CD14-positive monocyte (primary cell): ENCODE results near the gene FBXO15. TPM values are rescaled to one million over a fixed set of nuclear protein-coding genes. Genes with fewer than 3 reads are reported as not detected.
A peak's percentile ranks its signal among the peaks of the same experiment; 100 is the strongest.

Experiments
- DNase-seq, 3 donors: peaks; one replicate each; pipeline ENCODE4 v3.0.0-alpha.2; 2011 to 2022
- H2AFZ ChIP-seq: 2 replicates; pipeline ENCODE4 v1.6.0; 2012; ENCODE audit warnings: mild to moderate bottlenecking, low read depth, low read length, inconsistent platforms; ENCODE audit not compliant: insufficient read depth, poor library complexity, severe bottlenecking
- H3K27ac ChIP-seq, 2 donors: 1 replicate in 1 of 2; 2 replicates in 1 of 2; pipeline ENCODE4 v1.5.1; 2012 to 2013; ENCODE audit warnings: low read length in 2 of 2, control low read depth in 1 of 2, inconsistent platforms in 1 of 2, low read depth in 1 of 2, mild to moderate bottlenecking in 1 of 2
- H3K27me3 ChIP-seq, 2 donors: one replicate each; pipeline versions ENCODE4 v1.6.0 to v1.6.1; 2011 to 2013; ENCODE audit warnings: low read length in 2 of 2; ENCODE audit not compliant: control insufficient read depth in 2 of 2, insufficient read depth in 2 of 2
- H3K36me3 ChIP-seq, 2 donors: replicated peaks in 1 of 2; 1 replicate in 1 of 2; 2 replicates in 1 of 2; pipeline versions ENCODE4 v1.5.1 to v1.6.1; 2012 to 2013; ENCODE audit warnings: low read length in 2 of 2, control low read depth in 1 of 2, inconsistent platforms in 1 of 2, mild to moderate bottlenecking in 1 of 2; ENCODE audit not compliant: insufficient read depth in 2 of 2, control insufficient read depth in 1 of 2
- H3K4me1 ChIP-seq, 2 donors: 1 replicate in 1 of 2; 2 replicates in 1 of 2; pipeline versions ENCODE4 v1.5.1 to v1.6.1; 2012 to 2013; ENCODE audit warnings: low read length in 2 of 2, control low read depth in 1 of 2, inconsistent platforms in 1 of 2, mild to moderate bottlenecking in 1 of 2, moderate library complexity in 1 of 2; ENCODE audit not compliant: insufficient read depth in 2 of 2, control insufficient read depth in 1 of 2
- H3K4me2 ChIP-seq: replicated peaks from 2 replicates; pipeline ENCODE3; 2012; ENCODE audit warnings: low read length, moderate library complexity, mild to moderate bottlenecking; ENCODE audit not compliant: poor library complexity, severe bottlenecking; ENCODE audit errors: extremely low read depth
- H3K4me3 ChIP-seq, 3 experiments: fragments of 200-600 bp in 1 of 3; sonication (generic) in 1 of 3; replicated peaks in 1 of 3; 1 replicate in 2 of 3; 2 replicates in 1 of 3; pipeline ENCODE4 v1.5.1; 2011 to 2013; ENCODE audit warnings: low read length in 3 of 3, mild to moderate bottlenecking in 3 of 3, control low read depth in 2 of 3, low read depth in 2 of 3, inconsistent platforms in 1 of 3, moderate library complexity in 1 of 3
- H3K79me2 ChIP-seq: 2 replicates; pipeline ENCODE4 v1.6.0; 2012; ENCODE audit warnings: mild to moderate bottlenecking, control low read depth, inconsistent platforms, low read length, moderate library complexity; ENCODE audit not compliant: insufficient read depth
- H3K9ac ChIP-seq: 2 replicates; pipeline ENCODE4 v1.6.0; 2017; ENCODE audit warnings: low read length, mild to moderate bottlenecking; ENCODE audit not compliant: insufficient read depth, poor library complexity, severe bottlenecking
- H3K9me3 ChIP-seq, 2 donors: replicated peaks in 1 of 2; 1 replicate in 1 of 2; 2 replicates in 1 of 2; pipeline versions ENCODE4 v1.5.1 to v1.6.1; 2012 to 2013; ENCODE audit warnings: low read length in 2 of 2, control low read depth in 1 of 2; ENCODE audit not compliant: control insufficient read depth in 1 of 2, insufficient read depth in 1 of 2
- H4K20me1 ChIP-seq: 2 replicates; pipeline ENCODE4 v1.6.0; 2012; ENCODE audit warnings: mild to moderate bottlenecking, low read length, control low read depth, moderate library complexity; ENCODE audit not compliant: insufficient read depth
- H3K27ac Mint-ChIP-seq, 7 donors: one replicate each; pipeline ENCODE4 v1.8.0; 2020; ENCODE audit warnings: mild to moderate bottlenecking in 7 of 7, mixed read lengths in 7 of 7, moderate library complexity in 6 of 7, inconsistent platforms in 2 of 7
- H3K27me3 Mint-ChIP-seq, 3 donors: one replicate each; pipeline ENCODE4 v1.8.0; 2021 to 2022; ENCODE audit warnings: low read depth in 3 of 3, mild to moderate bottlenecking in 3 of 3, mixed read lengths in 3 of 3, moderate library complexity in 3 of 3, inconsistent platforms in 1 of 3
- H3K36me3 Mint-ChIP-seq, 2 donors: one replicate each; pipeline ENCODE4 v1.8.0; 2020; ENCODE audit warnings: mixed read lengths in 2 of 2, inconsistent platforms in 1 of 2, mild to moderate bottlenecking in 1 of 2
- H3K4me1 Mint-ChIP-seq: one replicate; pipeline ENCODE4 v1.8.0; 2020; ENCODE audit warnings: mild to moderate bottlenecking, mixed read lengths
- H3K4me3 Mint-ChIP-seq, 2 donors: one replicate each; pipeline ENCODE4 v1.8.0; 2020; ENCODE audit warnings: mild to moderate bottlenecking in 2 of 2, mixed read lengths in 2 of 2, moderate library complexity in 1 of 2
- H3K9me3 Mint-ChIP-seq, 7 donors: one replicate each; pipeline ENCODE4 v1.8.0; 2020 to 2022; ENCODE audit warnings: mixed read lengths in 7 of 7, mild to moderate bottlenecking in 6 of 7, moderate library complexity in 6 of 7, inconsistent platforms in 2 of 7
- whole genome bisulfite sequencing: methylation state at CpG from one replicate; pipeline ENCODE4 v1.1.5; 2013; ENCODE audit warnings: missing lambda C conversion rate; ENCODE audit not compliant: insufficient coverage; 5-methylcytosine and 5-hydroxymethylcytosine counted together
- intact Hi-C, 2 donors: fragments of 100-400 bp; cut with micrococcal nuclease; formaldehyde crosslinking; loops; one replicate each; pipeline versions ENCODE4 v1.15.0 to v1.15.1; 2023
- polyA plus RNA-seq, 3 donors: library from polyadenylated mRNA; depleted of rRNA in 1 of 3; unstranded in 2 of 3; stranded (reverse) in 1 of 3; fragments of 300-500 nt in 2 of 3; fragments of >200 nt in 1 of 3; fragmentation: Illumina TruSeq in 2 of 3; gene quantifications; 1 replicate in 2 of 3; 2 replicates in 1 of 3; pipeline ENCODE4 v1.2.3, GENCODE V29; 2012 to 2021
- TF ChIP-seq, protein P1 (sequence below): fragments of 200-600 bp; IDR thresholded peaks from one replicate; pipeline ENCODE4 v1.8.0; 2022; ENCODE audit warnings: antibody characterized with exemption, mild to moderate bottlenecking

FBXO15 gene
- polyA plus RNA-seq, 3 donors, result not detected

DNA sequence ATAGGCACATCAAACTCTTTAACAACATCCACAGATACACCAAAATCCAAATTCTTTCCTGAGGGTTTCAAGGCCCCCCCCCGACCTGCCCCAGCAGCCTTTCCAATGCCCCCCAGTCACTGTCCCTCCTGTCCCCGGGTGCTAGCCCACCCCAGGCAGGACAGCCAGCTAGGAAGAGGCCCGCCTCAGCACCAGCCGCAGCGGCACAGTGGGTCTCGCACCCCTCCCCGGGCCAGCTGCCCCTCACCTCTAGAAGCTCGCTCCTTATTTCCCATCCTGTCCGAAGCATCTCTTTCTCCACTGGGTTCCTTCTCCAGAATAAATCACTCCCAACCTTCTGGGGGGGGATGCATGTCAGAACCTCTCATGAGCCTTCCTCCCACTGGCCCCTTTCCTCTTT, 69.4 kb downstream of the FBXO15 start:
- H2AFZ ChIP-seq, result no peak overlapping the region
- H3K9ac ChIP-seq, result no peak overlapping the region
- Mint-ChIP-seq H3K9me3 (no peaks in the 10 kb centered on the region), H3K4me1 (peaks cover 7% of the 10 kb centered on the region), H3K4me3 (no peak overlapping the region), H3K27ac (peak overlapping the region in 1 of 7 donors; percentile 36), H3K27me3 (peaks cover 0 to 7% (median 3%) of the 10 kb centered on the region in 3 donors), H3K36me3 (no peaks in the 10 kb centered on the region)
- no peak overlapping the region for H3K4me3 ChIP-seq
- no peaks in the 10 kb centered on the region for H3K9me3 ChIP-seq
- no peaks in the 10 kb centered on the region for H3K4me1 ChIP-seq
- no peaks in the 10 kb centered on the region for H4K20me1 ChIP-seq
- intact Hi-C loops, result no loop called here
- no peak overlapping the region for H3K27ac ChIP-seq
- no peaks in the 10 kb centered on the region for H3K27me3 ChIP-seq
- H3K4me2 ChIP-seq, result no peak overlapping the region
- 91% methylated on average over 7 of the region's 9 CpGs for WGBS
- TF ChIP-seq, protein P1, sequence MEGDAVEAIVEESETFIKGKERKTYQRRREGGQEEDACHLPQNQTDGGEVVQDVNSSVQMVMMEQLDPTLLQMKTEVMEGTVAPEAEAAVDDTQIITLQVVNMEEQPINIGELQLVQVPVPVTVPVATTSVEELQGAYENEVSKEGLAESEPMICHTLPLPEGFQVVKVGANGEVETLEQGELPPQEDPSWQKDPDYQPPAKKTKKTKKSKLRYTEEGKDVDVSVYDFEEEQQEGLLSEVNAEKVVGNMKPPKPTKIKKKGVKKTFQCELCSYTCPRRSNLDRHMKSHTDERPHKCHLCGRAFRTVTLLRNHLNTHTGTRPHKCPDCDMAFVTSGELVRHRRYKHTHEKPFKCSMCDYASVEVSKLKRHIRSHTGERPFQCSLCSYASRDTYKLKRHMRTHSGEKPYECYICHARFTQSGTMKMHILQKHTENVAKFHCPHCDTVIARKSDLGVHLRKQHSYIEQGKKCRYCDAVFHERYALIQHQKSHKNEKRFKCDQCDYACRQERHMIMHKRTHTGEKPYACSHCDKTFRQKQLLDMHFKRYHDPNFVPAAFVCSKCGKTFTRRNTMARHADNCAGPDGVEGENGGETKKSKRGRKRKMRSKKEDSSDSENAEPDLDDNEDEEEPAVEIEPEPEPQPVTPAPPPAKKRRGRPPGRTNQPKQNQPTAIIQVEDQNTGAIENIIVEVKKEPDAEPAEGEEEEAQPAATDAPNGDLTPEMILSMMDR, result no peak
- H3K79me2 ChIP-seq, result no peaks in the 10 kb centered on the region
- DNase-seq, result no peak
- no peaks in the 10 kb centered on the region for H3K36me3 ChIP-seq

DNA sequence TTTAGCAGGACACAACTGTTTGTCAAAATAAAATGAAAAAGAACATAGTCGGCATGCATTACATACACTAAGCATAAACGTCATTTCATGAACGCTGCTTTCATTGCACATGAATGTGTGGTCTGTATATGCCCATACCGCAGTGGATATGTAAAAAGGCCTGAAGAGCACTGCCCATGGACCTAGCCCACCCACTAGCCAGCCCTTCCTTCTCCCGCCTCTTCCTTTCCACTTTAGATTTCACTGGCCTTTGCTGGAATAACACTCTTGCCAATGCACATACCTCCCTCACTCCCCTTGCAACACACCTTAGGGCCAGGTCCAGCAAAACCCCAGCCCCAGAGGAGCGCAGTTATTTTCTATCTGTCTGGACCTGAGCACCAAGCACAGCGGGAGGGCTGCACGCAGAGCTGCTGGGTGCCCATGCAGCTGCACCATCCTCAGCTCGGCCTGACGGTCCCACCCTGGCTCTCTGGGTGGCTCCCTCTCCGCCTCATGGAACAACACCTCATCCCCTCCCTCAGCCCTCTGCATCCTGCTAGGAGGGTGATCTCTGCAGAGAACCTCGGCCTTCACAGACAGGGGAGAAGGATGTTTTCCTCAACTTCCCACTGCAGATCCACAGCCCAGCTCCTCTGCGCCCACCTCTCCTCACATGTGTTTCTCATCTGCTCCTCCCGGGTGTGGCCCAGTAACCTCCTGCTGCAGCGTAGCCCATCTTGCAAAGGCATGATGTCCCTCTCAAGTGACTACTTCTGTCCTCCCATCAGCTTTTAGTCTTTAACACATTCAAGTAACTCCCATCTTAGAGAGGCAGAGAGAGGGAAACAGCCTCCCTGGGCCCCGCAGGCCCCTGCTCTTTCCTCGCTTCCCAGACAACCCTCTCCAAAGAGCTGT, 72.7 kb downstream of the FBXO15 start:
- Mint-ChIP-seq H3K27me3 (peaks cover 3 to 8% (median 5%) of the 10 kb centered on the region in 3 donors), H3K27ac (no peak overlapping the region), H3K9me3 (no peaks in the 10 kb centered on the region), H3K36me3 (no peaks in the 10 kb centered on the region), H3K4me3 (no peak overlapping the region), H3K4me1 (peaks cover 2% of the 10 kb centered on the region)
- Histone ChIP-seq H4K20me1 (no peaks in the 10 kb centered on the region), H3K4me2 (no peak overlapping the region), H3K79me2 (no peaks in the 10 kb centered on the region), H3K9ac (no peak overlapping the region), H2AFZ (no peak overlapping the region), H3K4me3 (no peak overlapping the region), H3K27ac (no peak overlapping the region), H3K4me1 (peaks cover 1 to 2% of the 10 kb centered on the region in 2 donors), H3K36me3 (no peaks in the 10 kb centered on the region), H3K9me3 (no peaks in the 10 kb centered on the region), H3K27me3 (no peaks in the 10 kb centered on the region)
- no peak for DNase-seq
- TF ChIP-seq, protein P1, result no peak
- intact Hi-C loops, result no loop called here
- 95% methylated on average over 9 of the region's 17 CpGs for WGBS
